Ovary (tissue), 9 donors: ENCODE data around the gene PABPC1L. TPM values are rescaled to one million over a fixed set of nuclear protein-coding genes. Genes with fewer than 3 reads are reported as not detected.

Experiments used
- DNase-seq, 5 donors: peaks; one replicate each; pipeline ENCODE4 v3.0.0-alpha.2; 2019 to 2020
- H3K27ac ChIP-seq, 2 donors: fragments of 200-600 bp; one replicate each; pipeline versions ENCODE4 v1.5.1 to v1.8.0; 2019 to 2022
- H3K27me3 ChIP-seq: fragments of 200-600 bp; one replicate; pipeline ENCODE4 v1.8.0; 2022
- H3K36me3 ChIP-seq: fragments of 200-600 bp; sonication (generic); one replicate; pipeline ENCODE4 v1.5.1; 2019
- H3K4me1 ChIP-seq: one replicate; pipeline ENCODE4 v1.8.1; 2013; ENCODE audit warnings: mild to moderate bottlenecking, moderate library complexity; ENCODE audit not compliant: insufficient read depth
- H3K4me3 ChIP-seq: fragments of 200-600 bp; sonication (generic); one replicate; pipeline ENCODE4 v1.5.1; 2017
- H3K9me3 ChIP-seq, 2 donors: fragments of 200-600 bp in 1 of 2; sonication (generic) in 1 of 2; one replicate each; pipeline versions ENCODE4 v1.5.1 to v1.8.1; 2013 to 2019; ENCODE audit warnings: mild to moderate bottlenecking in 1 of 2, moderate library complexity in 1 of 2
- CTCF ChIP-seq, 3 donors: fragments of 450-650 bp in 2 of 3; fragments of 200-600 bp in 1 of 3; IDR thresholded peaks; one replicate each; pipeline versions ENCODE4 v1.5.1 to v1.8.0; 2016 to 2022; ENCODE audit warnings: antibody characterized with exemption in 3 of 3, mild to moderate bottlenecking in 1 of 3
- EP300 ChIP-seq: sonication (generic); formaldehyde crosslinking; IDR thresholded peaks from one replicate; pipeline ENCODE4 v1.6.1; 2017; ENCODE audit warnings: antibody characterized with exemption
- POLR2A ChIP-seq: fragments of 450-650 bp; IDR thresholded peaks from one replicate; pipeline ENCODE4 v1.6.1; 2017; ENCODE audit warnings: antibody characterized with exemption, mild to moderate bottlenecking, moderate library complexity
- WGBS, 3 donors: extraction: QIAGEN DNeasy Blood & Tissue Kit in 1 of 3; methylation state at CpG; one replicate each; pipeline versions ENCODE4 v1.1.5 to v1.1.7; 2013 to 2017; 5-methylcytosine and 5-hydroxymethylcytosine counted together
- intact Hi-C, 4 donors: fragments of 100-400 bp; cut with DNase I; formaldehyde crosslinking; loops; one replicate each; pipeline versions ENCODE4 v1.11.0 to v1.15.1; 2022 to 2023
- polyA plus RNA-seq, 2 donors: library from polyadenylated mRNA; stranded (reverse); fragments of 200-250 nt in 1 of 2; fragments of 350-450 nt in 1 of 2; fragmentation: Illumina TruSeq in 1 of 2; extraction: RNeasy Lipid Tissue Mini Kit (QIAGEN cat#74804) in 1 of 2; gene quantifications; one replicate each; pipeline ENCODE4 v1.2.3, GENCODE V29; 2013 to 2014
- total RNA-seq, 7 donors: library from RNA; depleted of rRNA in 2 of 7; stranded (reverse); fragments of >200 nt in 2 of 7; fragmentation: NEBNext Ultra II Directional in 3 of 7; extraction: Animal tissue kit (Norgen Biotek cat#: 25700) in 3 of 7; gene quantifications; one replicate each; pipeline versions ENCODE4 v1.1.0 to v1.2.4, GENCODE V29; 2016 to 2023
- donor health status: DM: no; HTN: no; CAD: no; lungs with moderate emphysema.
- donor health status: DM: no; HTN: no; CAD: no.
- donor health status: Bipolar disorder and iron deficiency.
- donor health status: DM: yes; HTN: yes; CAD: no.
- donor health status: DM: no; HTN: no; CAD: no.
- donor health status: DM: yes; HTN: yes; CAD: no.

Gene PABPC1L
- total and polyA plus RNA-seq, 9 donors = 13.3 to 34.9 (median 21.9) TPM

- H3K4me3 ChIP-seq = no peak overlapping the region
- no peak for DNase-seq
- 79 to 88% (median 85%) methylated on average over 5 of the region's 5 CpGs for WGBS, 3 donors
- H3K27ac ChIP-seq = no peak overlapping the region
- H3K9me3 ChIP-seq = no peaks in the 10 kb centered on the region
- intact Hi-C loops = no loop called here
- TF ChIP-seq EP300 = no peak
- no peak for TF ChIP-seq CTCF (IDR thresholded peaks at IDR 0.05)
- no peak for TF ChIP-seq POLR2A
- H3K27me3 ChIP-seq = no peaks in the 10 kb centered on the region
- H3K36me3 ChIP-seq = no peaks in the 10 kb centered on the region
- H3K4me1 ChIP-seq = no peaks in the 10 kb centered on the region
These were observed 5.5 kb upstream of the PABPC1L start for GRCh38 chr20:44904377-44904776.

- H3K4me1 ChIP-seq = no peaks in the 10 kb centered on the region
These were observed 631 bp upstream of the PABPC1L start for GRCh38 chr20:44908987-44909871.

GRCh38 chr20:44910690-44911262, 916 bp downstream of the PABPC1L start:
- intact Hi-C loops = no loop called here
- no peaks in the 10 kb centered on the region for H3K9me3 ChIP-seq
- no peak overlapping the region for H3K4me3 ChIP-seq
- WGBS, 3 donors = 65 to 72% (median 72%) methylated on average over 17 of the region's 17 CpGs
- TF ChIP-seq EP300 (no peak), POLR2A (no peak), CTCF (IDR thresholded peaks at IDR 0.05) (no peak)
- no peaks in the 10 kb centered on the region for H3K27me3 ChIP-seq
- no peaks in the 10 kb centered on the region for H3K36me3 ChIP-seq
- no peak for DNase-seq
- no peak overlapping the region for H3K27ac ChIP-seq
- H3K4me1 ChIP-seq = no peaks in the 10 kb centered on the region

More at GRCh38 chr20:44908987-44909871, 631 bp upstream of the PABPC1L start:
- no peak for DNase-seq
- intact Hi-C loops = no loop called here
- Histone ChIP-seq H3K9me3 (no peaks in the 10 kb centered on the region), H3K27ac (no peak overlapping the region), H3K4me3 (peak overlapping the region; percentile 59), H3K27me3 (no peaks in the 10 kb centered on the region), H3K36me3 (no peaks in the 10 kb centered on the region)
- TF ChIP-seq EP300 = no peak
- no peak for TF ChIP-seq CTCF (IDR thresholded peaks at IDR 0.05)
- TF ChIP-seq POLR2A = no peak
- WGBS, 3 donors = 18 to 26% (median 22%) methylated on average over 14 of the region's 14 CpGs

- H3K9me3 ChIP-seq = no peaks in the 10 kb centered on the region
- H3K4me1 ChIP-seq = no peaks in the 10 kb centered on the region
- TF ChIP-seq EP300 = no peak
- TF ChIP-seq CTCF (IDR thresholded peaks at IDR 0.05) = no peak
- no peak for TF ChIP-seq POLR2A
- no peak overlapping the region for H3K4me3 ChIP-seq
- H3K27ac ChIP-seq = no peak overlapping the region
- no peaks in the 10 kb centered on the region for H3K27me3 ChIP-seq
- intact Hi-C loops = no loop called here
- peak in 3 of 5 donors; percentile 28 to 51 (median 31) for DNase-seq
- 72 to 75% (median 73%) methylated on average over 21 of the region's 21 CpGs for WGBS, 3 donors
- no peaks in the 10 kb centered on the region for H3K36me3 ChIP-seq
These were observed 1.5 kb downstream of the PABPC1L start for GRCh38 chr20:44911264-44911921.
